GM18498 (cell line): ENCODE measurements around the gene ATP6AP2.
A peak's percentile ranks its signal among the peaks of the same experiment; 100 is the strongest.
"Not testable (repeated sequence)": the region's sequence is repeated elsewhere in the genome, so short reads cannot be mapped to it uniquely, and the experiment has no call there.

Source experiments
- ATAC-seq: cut with Tn5 transposase; IDR thresholded peaks from one replicate; pipeline ENCODE4 v1.9.1; 2021; ENCODE audit warnings: mild to moderate bottlenecking, moderate library complexity; ENCODE audit not compliant: unreplicated experiment

The ATP6AP2 gene

GRCh38 chrX:40580537-40581335 lies at the start of gene ATP6AP2:
Gene ATP6AP2, plus strand, starts transcription at chrX:40580970. Its CDS starts 96 bp downstream, at chrX:40581066.
- peak; percentile 96 for ATAC-seq

GRCh38 chrX:40531056-40531826 lies 49.5 kb upstream of the ATP6AP2 start:
- no peak for ATAC-seq

GRCh38 chrX:40537310-40537709 lies 43.5 kb upstream of the ATP6AP2 start:
- ATAC-seq, result no peak

GRCh38 chrX:40538406-40538805 lies 42.4 kb upstream of the ATP6AP2 start:
- no peak for ATAC-seq

GRCh38 chrX:40539214-40540142 lies 41.3 kb upstream of the ATP6AP2 start:
- peak; percentile 83 for ATAC-seq

GRCh38 chrX:40542208-40542607 lies 38.6 kb upstream of the ATP6AP2 start:
- no peak for ATAC-seq

GRCh38 chrX:40542972-40543371 lies 37.8 kb upstream of the ATP6AP2 start:
- no peak for ATAC-seq

- no peak for ATAC-seq
Measured at GRCh38 chrX:40543661-40544328, 37.0 kb upstream of the ATP6AP2 start.

GRCh38 chrX:40544343-40545266 lies 36.2 kb upstream of the ATP6AP2 start:
- ATAC-seq, result no peak

- no peak for ATAC-seq
Measured at GRCh38 chrX:40546870-40547269, 33.9 kb upstream of the ATP6AP2 start.

- ATAC-seq, result no peak
Measured at GRCh38 chrX:40550066-40550465, 30.7 kb upstream of the ATP6AP2 start.

- no peak for ATAC-seq
Measured at GRCh38 chrX:40552768-40553167, 28.0 kb upstream of the ATP6AP2 start.

GRCh38 chrX:40558590-40558989 lies 22.2 kb upstream of the ATP6AP2 start:
- no peak for ATAC-seq

GRCh38 chrX:40563784-40564183 lies 17.0 kb upstream of the ATP6AP2 start:
- ATAC-seq, result no peak

- ATAC-seq, result no peak
Measured at GRCh38 chrX:40564447-40564846, 16.3 kb upstream of the ATP6AP2 start.

- peak; percentile 62 for ATAC-seq
Measured at GRCh38 chrX:40570346-40571093, 10.2 kb upstream of the ATP6AP2 start.

- ATAC-seq, result not testable (repeated sequence)
Measured at GRCh38 chrX:40571164-40571563, 9.6 kb upstream of the ATP6AP2 start.

GRCh38 chrX:40571600-40571999 lies 9.2 kb upstream of the ATP6AP2 start:
- no peak for ATAC-seq

- no peak for ATAC-seq
Measured at GRCh38 chrX:40573763-40574162, 7.0 kb upstream of the ATP6AP2 start.
